GM19193 (cell line): Measurements from ENCODE around the gene SNRNP25.

ENCODE experiments used
- POLR2A ChIP-seq: IDR thresholded peaks from 4 replicates; pipeline ENCODE4 v1.6.1; 2011; ENCODE audit not compliant: insufficient read depth, insufficient read length; ENCODE audit errors: extremely low read depth

The SNRNP25 gene

GRCh38 chr16:43294-43693 is 10.3 kb upstream of the SNRNP25 start:
- no peak for TF ChIP-seq POLR2A

GRCh38 chr16:44655-45054 is 9.0 kb upstream of the SNRNP25 start:
- no peak for TF ChIP-seq POLR2A

- no peak for TF ChIP-seq POLR2A
Observed at GRCh38 chr16:45454-45853, 8.2 kb upstream of the SNRNP25 start.

- no peak for TF ChIP-seq POLR2A
Observed at GRCh38 chr16:47234-47633, 6.4 kb upstream of the SNRNP25 start.

GRCh38 chr16:50769-51591 is 2.6 kb upstream of the SNRNP25 start:
- TF ChIP-seq POLR2A = no peak

GRCh38 chr16:54237-54581 is 581 bp downstream of the SNRNP25 start:
- TF ChIP-seq POLR2A = no peak

- TF ChIP-seq POLR2A = no peak
Observed at GRCh38 chr16:55571-56136, 2.0 kb downstream of the SNRNP25 start.

- TF ChIP-seq POLR2A = no peak
Observed at GRCh38 chr16:56231-56927, 2.8 kb downstream of the SNRNP25 start.

- no peak for TF ChIP-seq POLR2A
Observed at GRCh38 chr16:57711-58110, 4.1 kb downstream of the SNRNP25 start.

GRCh38 chr16:58491-59439 is 5.1 kb downstream of the SNRNP25 start:
- TF ChIP-seq POLR2A = no peak

GRCh38 chr16:59440-60059 is 5.9 kb downstream of the SNRNP25 start:
- no peak for TF ChIP-seq POLR2A

GRCh38 chr16:60166-60565 is 6.5 kb downstream of the SNRNP25 start:
- no peak for TF ChIP-seq POLR2A

- no peak for TF ChIP-seq POLR2A
Observed at GRCh38 chr16:60929-61878, 7.6 kb downstream of the SNRNP25 start.

GRCh38 chr16:61879-62281 is 8.3 kb downstream of the SNRNP25 start:
- TF ChIP-seq POLR2A = no peak

GRCh38 chr16:62283-62967 is 8.8 kb downstream of the SNRNP25 start:
- TF ChIP-seq POLR2A = no peak
